ENCODE measurements around the gene COL7A1. TPM values are rescaled to one million over a fixed set of nuclear protein-coding genes. Genes with fewer than 3 reads are reported as not detected.

COL7A1 gene
- total RNA-seq, 1 experiment from 2014 or later, result 5.2 TPM

- Histone ChIP-seq H3K4me1 (peaks cover 19% of the 10 kb centered on the region), H3K36me3 (ENCODE audit: control insufficient read depth, insufficient read depth, low read length) (peaks cover 2% of the 10 kb centered on the region; the same call in 1 of the 2 replicates), H3K9me3 (no peaks in the 10 kb centered on the region), H3K27me3 (replicated peaks; ENCODE audit: control insufficient read depth, insufficient read depth, low read length) (no peaks in the 10 kb centered on the region), H3K4me3 (ENCODE audit: low read depth, low read length) (peak within 1 kb of the TSS; percentile 83)
- Mint-ChIP-seq H3K4me1 (ENCODE audit: low read depth, unreplicated experiment) (peaks cover 21% of the 10 kb centered on the region), H3K27ac (ENCODE audit: unreplicated experiment) (peak within 1 kb of the TSS; percentile 59), H3K9me3 (ENCODE audit: unreplicated experiment) (no peaks in the 10 kb centered on the region), H3K27me3 (ENCODE audit: insufficient read depth, unreplicated experiment) (no peaks in the 10 kb centered on the region), H3K4me3 (ENCODE audit: unreplicated experiment) (peak within 1 kb of the TSS; percentile 78), H3K36me3 (ENCODE audit: insufficient read depth, unreplicated experiment) (peaks cover 34% of the 10 kb centered on the region)
- TSS peak; percentile 58 for BruUV-seq (replicated peaks)
- POLR2A ChIA-PET, result interaction anchor here (0.6 to 1.7 kb wide), 5 partner anchors 27 to 283 kb away, joined by 3 to 5 read pairs (median 4); partner anchors contain the start of genes CELSR3 and NCKIPSD
- intact Hi-C loops (cut with micrococcal nuclease; ENCODE audit: unreplicated experiment), result loop anchor here (1.0 to 2.0 kb wide), 4 partner anchors 17 to 77 kb away; partner anchors contain the start of gene UQCRC1
- peak in 1 of 2 experiments; percentile 43 for TF ChIP-seq CTCF (IDR thresholded peaks at IDR 0.05; ENCODE audit: insufficient read depth in 1 of 2, low read depth in 1 of 2, low read length in 1 of 2, severe bottlenecking in 1 of 2, unreplicated experiment in 1 of 2)
- peak; percentile 96 to 98 for DNase-seq
- CTCF ChIA-PET, result interaction anchor here (0.6 to 1.8 kb wide), 15 partner anchors 11 to 376 kb away, joined by 3 to 7 read pairs (median 4); partner anchors contain the start of genes CCDC51, CELSR3, NCKIPSD and PFKFB4
Measured at GRCh38 chr3:48635222-48636021, 40.3 kb upstream of the COL7A1 start, which contains the start of gene SLC26A6. TSS of gene SLC26A6 (minus strand) at chr3:48635461. CDS start at chr3:48635393, 68 bp downstream.

GRCh38 chr3:48634661-48635221, 39.6 kb upstream of the COL7A1 start:
- peak overlapping the region; percentile 59 for H3K27ac Mint-ChIP-seq (ENCODE audit: unreplicated experiment)
- POLR2A ChIA-PET, result interaction anchor here (0.7 to 1.7 kb wide), 4 partner anchors 28 to 283 kb away, joined by 3 to 5 read pairs (median 4); partner anchors contain the start of genes CELSR3 and NCKIPSD

More at GRCh38 chr3:48634661-48635221, 39.6 kb upstream of the COL7A1 start:
- H3K4me3 ChIP-seq (ENCODE audit: low read depth, low read length), result peak overlapping the region; percentile 83
- DNase-seq, result peak; percentile 65 to 66
- peaks cover 19% of the 10 kb centered on the region for H3K4me1 ChIP-seq
- Mint-ChIP-seq H3K4me3 (ENCODE audit: unreplicated experiment) (peak overlapping the region; percentile 78), H3K36me3 (ENCODE audit: insufficient read depth, unreplicated experiment) (peaks cover 36% of the 10 kb centered on the region), H3K9me3 (ENCODE audit: unreplicated experiment) (no peaks in the 10 kb centered on the region), H3K4me1 (ENCODE audit: low read depth, unreplicated experiment) (peaks cover 21% of the 10 kb centered on the region), H3K27me3 (ENCODE audit: insufficient read depth, unreplicated experiment) (no peaks in the 10 kb centered on the region)
- intact Hi-C loops (cut with micrococcal nuclease; ENCODE audit: unreplicated experiment), result loop anchor here (1.0 to 2.0 kb wide), 4 partner anchors 16 to 76 kb away; partner anchors contain the start of gene UQCRC1
- H3K27me3 ChIP-seq (replicated peaks; ENCODE audit: control insufficient read depth, insufficient read depth, low read length), result no peaks in the 10 kb centered on the region
- H3K9me3 ChIP-seq, result no peaks in the 10 kb centered on the region
- no peak for TF ChIP-seq CTCF (IDR thresholded peaks at IDR 0.05; ENCODE audit: insufficient read depth in 1 of 2, low read depth in 1 of 2, low read length in 1 of 2, severe bottlenecking in 1 of 2, unreplicated experiment in 1 of 2)
- H3K36me3 ChIP-seq (ENCODE audit: control insufficient read depth, insufficient read depth, low read length), result peaks cover 2% of the 10 kb centered on the region; the same call in 1 of the 2 replicates
- CTCF ChIA-PET, result interaction anchor here (0.6 to 1.8 kb wide), 14 partner anchors 11 to 234 kb away, joined by 3 to 7 read pairs (median 4); partner anchors contain the start of genes CELSR3, NCKIPSD, PFKFB4 and TMEM89
- BruUV-seq (replicated peaks), result TSS peak; percentile 48

All from Caco-2 (cell line).